Endothelial cell of umbilical vein (primary cell): Measurements from ENCODE around the gene MCHR1. TPM values are rescaled to one million over a fixed set of nuclear protein-coding genes. Genes with fewer than 3 reads are reported as not detected.

Experiments
- BruUV-seq: library from RNA; stranded (reverse); fragments of 400-500 nt; replicated peaks from 2 replicates; lab custom pipeline; 2021; lab: Mats Ljungman, UMichigan
- CTCF ChIA-PET: fragments of 300-600, 350-600 bp; sonication (Branson Sonifier 250); formaldehyde crosslinking; loops from one replicate; lab custom pipeline; 2021; ENCODE audit warnings: antibody characterized with exemption, inconsistent platforms; lab: Charles Lee
- POLR2A ChIA-PET: fragments of 300-600, 350-600 bp; sonication (Branson Sonifier 250); formaldehyde crosslinking; loops from one replicate; lab custom pipeline; 2021; ENCODE audit warnings: antibody characterized with exemption, inconsistent platforms; lab: Charles Lee
- DNase-seq: peaks from one replicate; pipeline ENCODE4 v3.0.0-alpha.2; 2011; ENCODE audit warnings: low read depth, low spot score
- FAIRE-seq: peaks from 2 replicates; lab custom pipeline; 2011; peaks lifted over from hg19 to GRCh38; lab: Jason Lieb, UNC
- H2AFZ ChIP-seq: 2 replicates; pipeline ENCODE4 v1.6.0; 2012; ENCODE audit warnings: low read depth, low read length, control low read depth, inconsistent platforms
- H3K27ac ChIP-seq: 2 replicates; pipeline ENCODE4 v1.5.1; 2011; ENCODE audit warnings: low read depth, mild to moderate bottlenecking, control low read depth, low read length, moderate library complexity; ENCODE audit not compliant: insufficient read depth
- H3K27me3 ChIP-seq, 2 experiments: 2 replicates each; pipeline versions ENCODE4 v1.6.0 to v1.6.1; 2011; ENCODE audit warnings: low read length in 2 of 2, mixed read lengths in 1 of 2; ENCODE audit not compliant: control insufficient read depth in 2 of 2, insufficient read depth in 2 of 2
- H3K36me3 ChIP-seq, 2 experiments: 2 replicates in 1 of 2; 3 replicates in 1 of 2; pipeline ENCODE4 v1.5.1; 2011; ENCODE audit warnings: low read length in 2 of 2, mild to moderate bottlenecking in 1 of 2, moderate library complexity in 1 of 2; ENCODE audit not compliant: control insufficient read depth in 2 of 2, insufficient read depth in 2 of 2; ENCODE audit errors: extremely low read depth in 1 of 2
- H3K4me1 ChIP-seq: 3 replicates; pipeline ENCODE4 v1.5.1; 2011; ENCODE audit warnings: mild to moderate bottlenecking, low read length; ENCODE audit not compliant: control insufficient read depth, insufficient read depth; ENCODE audit errors: extremely low read depth
- H3K4me2 ChIP-seq: 2 replicates; pipeline ENCODE4 v1.6.1; 2011; ENCODE audit warnings: low read length, control low read depth, mixed read lengths; ENCODE audit not compliant: insufficient read depth
- H3K4me3 ChIP-seq, 3 experiments: fragments of 200-600 bp in 1 of 3; sonication (generic), shearing (Covaris generic) in 1 of 3; replicated peaks in 1 of 3; 2 replicates each; pipeline ENCODE4 v1.5.1; 2011 to 2016; ENCODE audit warnings: control low read depth in 3 of 3, low read length in 3 of 3, mild to moderate bottlenecking in 2 of 3, inconsistent platforms in 1 of 3, low read depth in 1 of 3, moderate library complexity in 1 of 3; ENCODE audit not compliant: insufficient read depth in 1 of 3
- H3K79me2 ChIP-seq: 2 replicates; pipeline ENCODE4 v1.6.0; 2012; ENCODE audit warnings: low read length, inconsistent platforms; ENCODE audit not compliant: control insufficient read depth, insufficient read depth
- H3K9ac ChIP-seq: replicated peaks from 2 replicates; pipeline ENCODE3; 2011; ENCODE audit warnings: low read length, control low read depth; ENCODE audit not compliant: insufficient read depth; ENCODE audit errors: extremely low read depth
- H3K9me1 ChIP-seq: replicated peaks from 3 replicates; pipeline ENCODE4 v1.6.0; 2011; ENCODE audit warnings: mild to moderate bottlenecking, low read length; ENCODE audit not compliant: control insufficient read depth, insufficient read depth; ENCODE audit errors: extremely low read depth
- H3K9me3 ChIP-seq: replicated peaks from 2 replicates; pipeline ENCODE4 v1.5.1; 2012; ENCODE audit warnings: low read length, inconsistent platforms; ENCODE audit not compliant: control insufficient read depth, insufficient read depth
- H4K20me1 ChIP-seq: replicated peaks from 2 replicates; pipeline ENCODE3; 2011; ENCODE audit warnings: mild to moderate bottlenecking, low read length; ENCODE audit not compliant: control insufficient read depth, insufficient read depth; ENCODE audit errors: extremely low read depth
- EZH2 ChIP-seq: IDR thresholded peaks from 2 replicates; pipeline ENCODE4 v1.6.1; 2012; ENCODE audit warnings: borderline replicate concordance, low read depth, mild to moderate bottlenecking, moderate library complexity, low read length, inconsistent platforms; ENCODE audit not compliant: severe bottlenecking
- FOS ChIP-seq: IDR thresholded peaks from 2 replicates; pipeline ENCODE4 v1.6.1; 2011; ENCODE audit warnings: mild to moderate bottlenecking, low read length, moderate library complexity, borderline replicate concordance; ENCODE audit not compliant: insufficient read depth
- GATA2 ChIP-seq: IDR thresholded peaks from 2 replicates; pipeline ENCODE4 v1.7.0; 2011; ENCODE audit warnings: low read depth, mild to moderate bottlenecking, moderate library complexity, mixed read lengths, low read length; ENCODE audit not compliant: insufficient read length, insufficient read depth
- JUN ChIP-seq: IDR thresholded peaks from 2 replicates; pipeline ENCODE4 v1.6.1; 2011; ENCODE audit warnings: borderline replicate concordance, low read depth; ENCODE audit not compliant: insufficient read length, insufficient read depth
- MYC ChIP-seq: IDR thresholded peaks from one replicate; pipeline ENCODE4 v1.6.1; 2011; ENCODE audit warnings: mild to moderate bottlenecking, low read depth, low read length
- POLR2A ChIP-seq: IDR thresholded peaks from 2 replicates; pipeline ENCODE4 v1.6.1; 2012; ENCODE audit warnings: low read depth, mild to moderate bottlenecking, control low read depth, low read length
- POLR2AphosphoS5 ChIP-seq: IDR thresholded peaks from 2 replicates; pipeline ENCODE4 v1.6.1; 2012; ENCODE audit warnings: low read depth, mild to moderate bottlenecking, control low read depth, low read length, moderate library complexity; ENCODE audit not compliant: insufficient read depth
- dilution Hi-C: fragments of 300-500 bp; cut with MboI; formaldehyde crosslinking; loops from one replicate; pipeline ENCODE4 v1.15.0; 2019; ENCODE audit warnings: low sequenced_read_pairs; ENCODE audit not compliant: extremely low pct_ligation_motif_present
- intact Hi-C: fragments of 100-400 bp; cut with micrococcal nuclease; formaldehyde crosslinking; loops from one replicate; pipeline ENCODE4 v1.10.0; 2022
- polyA plus RNA-seq, 4 experiments: library from polyadenylated mRNA; depleted of rRNA in 3 of 4; stranded (reverse) in 3 of 4; unstranded in 1 of 4; fragments of >200 nt; gene quantifications; 2 replicates each; pipeline versions ENCODE4 v1.2.1 to v1.2.3, GENCODE V29; 2011 to 2012; ENCODE audit warnings: missing spikeins in 1 of 4
- total RNA-seq: library from RNA; stranded (reverse); gene quantifications from 2 replicates; pipeline ENCODE4 v1.2.3, GENCODE V29; 2021
- TF ChIP-seq, protein P1 (sequence below): IDR thresholded peaks from 2 replicates; pipeline ENCODE4 v1.6.1; 2011; ENCODE audit not compliant: insufficient read depth, insufficient read length
- TF ChIP-seq, protein P2 (sequence below), 2 donors: IDR thresholded peaks; 1 replicate in 1 of 2; 2 replicates in 1 of 2; pipeline ENCODE4 v1.5.1; 2011; ENCODE audit warnings: low read length in 2 of 2, mild to moderate bottlenecking in 2 of 2, moderate library complexity in 2 of 2, control low read depth in 1 of 2, inconsistent platforms in 1 of 2, low read depth in 1 of 2; ENCODE audit not compliant: insufficient read depth in 1 of 2; ENCODE audit errors: extremely low read depth in 1 of 2

The MCHR1 gene
- total and polyA plus RNA-seq, 2 donors (not counting 3 experiments of a cell fraction or from before 2014, with no cell fraction given) = not detected

DNA sequence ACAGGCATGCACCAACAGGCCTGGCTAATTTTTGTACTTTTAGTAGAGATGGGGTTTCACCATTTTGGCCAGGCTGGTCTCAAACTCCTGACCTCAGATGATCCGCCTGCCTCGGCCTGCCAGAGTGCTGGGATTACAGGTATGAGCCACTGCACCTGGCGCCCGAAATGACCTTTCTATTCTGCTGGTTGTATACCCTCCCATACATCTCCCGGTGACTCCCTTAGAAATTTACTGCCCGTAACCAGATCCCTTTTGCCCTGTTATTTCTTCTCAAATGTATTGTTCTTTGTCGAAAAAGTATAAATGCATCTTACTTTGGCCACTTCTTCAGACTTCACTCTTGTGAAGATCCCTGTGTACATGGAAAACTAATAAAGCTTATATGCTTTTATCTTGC, 22.0 kb downstream of the MCHR1 start:
- H3K9me1 ChIP-seq = no peaks in the 10 kb centered on the region
- H3K4me2 ChIP-seq = no peak overlapping the region
- TF ChIP-seq GATA2 (no peak), JUN (no peak), POLR2A (no peak), MYC (no peak), EZH2 (no peak), POLR2AphosphoS5 (no peak), FOS (no peak)
- TF ChIP-seq, protein P1, sequence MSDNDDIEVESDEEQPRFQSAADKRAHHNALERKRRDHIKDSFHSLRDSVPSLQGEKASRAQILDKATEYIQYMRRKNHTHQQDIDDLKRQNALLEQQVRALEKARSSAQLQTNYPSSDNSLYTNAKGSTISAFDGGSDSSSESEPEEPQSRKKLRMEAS = no peak
- TF ChIP-seq, protein P2, sequence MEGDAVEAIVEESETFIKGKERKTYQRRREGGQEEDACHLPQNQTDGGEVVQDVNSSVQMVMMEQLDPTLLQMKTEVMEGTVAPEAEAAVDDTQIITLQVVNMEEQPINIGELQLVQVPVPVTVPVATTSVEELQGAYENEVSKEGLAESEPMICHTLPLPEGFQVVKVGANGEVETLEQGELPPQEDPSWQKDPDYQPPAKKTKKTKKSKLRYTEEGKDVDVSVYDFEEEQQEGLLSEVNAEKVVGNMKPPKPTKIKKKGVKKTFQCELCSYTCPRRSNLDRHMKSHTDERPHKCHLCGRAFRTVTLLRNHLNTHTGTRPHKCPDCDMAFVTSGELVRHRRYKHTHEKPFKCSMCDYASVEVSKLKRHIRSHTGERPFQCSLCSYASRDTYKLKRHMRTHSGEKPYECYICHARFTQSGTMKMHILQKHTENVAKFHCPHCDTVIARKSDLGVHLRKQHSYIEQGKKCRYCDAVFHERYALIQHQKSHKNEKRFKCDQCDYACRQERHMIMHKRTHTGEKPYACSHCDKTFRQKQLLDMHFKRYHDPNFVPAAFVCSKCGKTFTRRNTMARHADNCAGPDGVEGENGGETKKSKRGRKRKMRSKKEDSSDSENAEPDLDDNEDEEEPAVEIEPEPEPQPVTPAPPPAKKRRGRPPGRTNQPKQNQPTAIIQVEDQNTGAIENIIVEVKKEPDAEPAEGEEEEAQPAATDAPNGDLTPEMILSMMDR (IDR thresholded peaks at IDR 0.05; ENCODE audit: extremely low read depth in 1 of 2, insufficient read depth in 1 of 2, low read depth in 1 of 2, low read length in 2 of 2) = no peak
- no peak for DNase-seq
- dilution Hi-C loops = no loop called here
- no peaks in the 10 kb centered on the region for H3K4me1 ChIP-seq
- BruUV-seq = no TSS peak
- no peaks in the 10 kb centered on the region for H3K79me2 ChIP-seq
- intact Hi-C loops = no loop called here
- POLR2A ChIA-PET = no interaction called here
- no peaks in the 10 kb centered on the region for H3K9me3 ChIP-seq
- H3K27me3 ChIP-seq = peaks cover 2 to 4% of the 10 kb centered on the region in 2 experiments
- no peaks in the 10 kb centered on the region for H3K36me3 ChIP-seq
- H3K4me3 ChIP-seq = no peak overlapping the region
- CTCF ChIA-PET = interaction anchor here (0.8 to 1.4 kb wide), 3 partner anchors 14 to 59 kb away, joined by 3 to 6 read pairs (median 3); no protein-coding TSS in a partner anchor
- H3K9ac ChIP-seq = no peak overlapping the region
- H2AFZ ChIP-seq = no peak overlapping the region
- H4K20me1 ChIP-seq = no peaks in the 10 kb centered on the region
- H3K27ac ChIP-seq = no peak overlapping the region
- no peak for FAIRE-seq
